A549 treated with CORT108297 at 1 μM for 4 hours (cell line): Measurements from ENCODE around the gene PGM5. TPM values are rescaled to one million over a fixed set of nuclear protein-coding genes. Genes with fewer than 3 reads are reported as not detected.

Experiments used
- total RNA-seq: library from RNA; stranded (reverse); fragments of 200-300 nt; extraction: Qiagen RNA extraction; gene quantifications from 5 replicates; pipeline ENCODE4 v1.2.3, GENCODE V29; 2022

PGM5 gene
- total RNA-seq, result 0.09 TPM in 1 of 5 replicates, not detected in the others

GRCh38 chr9:68356380-68357118 lies at the start of gene PGM5:
PGM5 (plus strand) TSS chr9:68356611; CDS start chr9:68357128, 517 bp downstream.

GRCh38 chr9:68540712-68541535 lies 184.5 kb downstream of the PGM5 start, which contains the start of gene TMEM252:
TMEM252 (minus strand) TSS chr9:68540883; CDS start chr9:68540814, 69 bp downstream.

Other genes starting within 250 kb of the PGM5 start
- gene ZNG1C, start 114.6 kb upstream of the PGM5 start, total RNA-seq, result 54.5 to 97.1 TPM (median 71.7 TPM) in 5 replicates
- 0.06 to 0.18 TPM (median 0.06 TPM) in 3 of 5 replicates, not detected in the others for gene FOXD4L3, start 53.7 kb upstream of the PGM5 start, total RNA-seq
- not detected in 5 replicates for gene TMEM252, start 184.3 kb downstream of the PGM5 start, total RNA-seq